Islet of Langerhans (tissue), 1 donor: ENCODE measurements around the gene PCNX1.
A peak's percentile ranks its signal among the peaks of the same experiment; 100 is the strongest.
"Not testable (repeated sequence)": the region's sequence is repeated elsewhere in the genome, so short reads cannot be mapped to it uniquely, and the experiment has no call there.

Source experiments
- FAIRE-seq: peaks from one replicate; lab custom pipeline; 2011; peaks lifted over from hg19 to GRCh38; lab: Jason Lieb, UNC

The PCNX1 gene

GRCh38 chr14:70971560-70971959, 64.3 kb downstream of the PCNX1 start:
- no peak for FAIRE-seq

GRCh38 chr14:70972107-70972976, 65.1 kb downstream of the PCNX1 start:
- FAIRE-seq, result peak; percentile 98

- no peak for FAIRE-seq
These were observed 69.3 kb downstream of the PCNX1 start for GRCh38 chr14:70976591-70976990.

GRCh38 chr14:70981000-70981952, 74.0 kb downstream of the PCNX1 start:
- peak; percentile 88 for FAIRE-seq

- no peak for FAIRE-seq
These were observed 74.9 kb downstream of the PCNX1 start for GRCh38 chr14:70982200-70982599.

GRCh38 chr14:70987041-70987440, 79.8 kb downstream of the PCNX1 start:
- FAIRE-seq, result peak; percentile 66

GRCh38 chr14:70988452-70988851, 81.2 kb downstream of the PCNX1 start:
- FAIRE-seq, result no peak

- no peak for FAIRE-seq
These were observed 86.7 kb downstream of the PCNX1 start for GRCh38 chr14:70993931-70994330.

- no peak for FAIRE-seq
These were observed 88.0 kb downstream of the PCNX1 start for GRCh38 chr14:70995211-70995610.

GRCh38 chr14:70995671-70996070, 88.4 kb downstream of the PCNX1 start:
- FAIRE-seq, result no peak

- FAIRE-seq, result no peak
These were observed 91.9 kb downstream of the PCNX1 start for GRCh38 chr14:70999117-70999516.

- FAIRE-seq, result no peak
These were observed 92.8 kb downstream of the PCNX1 start for GRCh38 chr14:71000091-71000490.

- FAIRE-seq, result no peak
These were observed 94.5 kb downstream of the PCNX1 start for GRCh38 chr14:71001742-71002141.

- no peak for FAIRE-seq
These were observed 95.9 kb downstream of the PCNX1 start for GRCh38 chr14:71003156-71003555.

- no peak for FAIRE-seq
These were observed 97.2 kb downstream of the PCNX1 start for GRCh38 chr14:71004481-71004880.

GRCh38 chr14:71005076-71005475, 97.8 kb downstream of the PCNX1 start:
- no peak for FAIRE-seq

GRCh38 chr14:71006200-71006563, 98.9 kb downstream of the PCNX1 start:
- FAIRE-seq, result no peak

- FAIRE-seq, result no peak
These were observed 104.2 kb downstream of the PCNX1 start for GRCh38 chr14:71011479-71011878.

- FAIRE-seq, result no peak
These were observed 105.6 kb downstream of the PCNX1 start for GRCh38 chr14:71012888-71013287.

GRCh38 chr14:71013551-71014192, 106.4 kb downstream of the PCNX1 start:
- FAIRE-seq, result no peak

- FAIRE-seq, result not testable (repeated sequence)
These were observed 112.7 kb downstream of the PCNX1 start for GRCh38 chr14:71019917-71020316.

- FAIRE-seq, result no peak
These were observed 114.2 kb downstream of the PCNX1 start for GRCh38 chr14:71021347-71022011.
